Measurements from ENCODE around the gene WDR47.

Gene WDR47

GRCh38 chr1:109041621-109042468 is at the start of gene WDR47:
WDR47 (minus strand) TSS chr1:109042102; CDS start chr1:109023512, 18,590 bp downstream.
- peak; percentile 97 for DNase-seq (ENCODE audit: low spot score)

GRCh38 chr1:109091078-109091838 is 49.4 kb upstream of the WDR47 start:
- DNase-seq (ENCODE audit: low spot score): no peak

GRCh38 chr1:109090196-109091077 is 48.5 kb upstream of the WDR47 start, which contains the start of gene TMEM167B:
TMEM167B (plus strand) TSS chr1:109090764; CDS start chr1:109090873, 109 bp downstream.
- DNase-seq (ENCODE audit: low spot score): peak; percentile 91

- DNase-seq (ENCODE audit: low spot score): peak; percentile 50
Measured at GRCh38 chr1:109089242-109090015, 47.5 kb upstream of the WDR47 start.

GRCh38 chr1:109084563-109085517 is 42.9 kb upstream of the WDR47 start:
- DNase-seq (ENCODE audit: low spot score): no peak

GRCh38 chr1:109083923-109084322 is 42.0 kb upstream of the WDR47 start:
- no peak for DNase-seq (ENCODE audit: low spot score)

- no peak for DNase-seq (ENCODE audit: low spot score)
Measured at GRCh38 chr1:109083501-109083900, 41.6 kb upstream of the WDR47 start.

- DNase-seq (ENCODE audit: low spot score): no peak
Measured at GRCh38 chr1:109080441-109081082, 38.7 kb upstream of the WDR47 start.

- DNase-seq (ENCODE audit: low spot score): no peak
Measured at GRCh38 chr1:109079240-109079622, 37.3 kb upstream of the WDR47 start.

- DNase-seq (ENCODE audit: low spot score): no peak
Measured at GRCh38 chr1:109078317-109078716, 36.4 kb upstream of the WDR47 start.

- peak; percentile 92 for DNase-seq (ENCODE audit: low spot score)
Measured at GRCh38 chr1:109075531-109076490, 33.9 kb upstream of the WDR47 start, which contains the start of gene TAF13. TAF13 (minus strand) TSS chr1:109076003; CDS start chr1:109075947, 56 bp downstream.

GRCh38 chr1:109069294-109069693 is 27.4 kb upstream of the WDR47 start:
- no peak for DNase-seq (ENCODE audit: low spot score)

- no peak for DNase-seq (ENCODE audit: low spot score)
Measured at GRCh38 chr1:109067883-109068282, 26.0 kb upstream of the WDR47 start.

GRCh38 chr1:109065137-109065536 is 23.2 kb upstream of the WDR47 start:
- no peak for DNase-seq (ENCODE audit: low spot score)

- no peak for DNase-seq (ENCODE audit: low spot score)
Measured at GRCh38 chr1:109061183-109061582, 19.3 kb upstream of the WDR47 start.

- DNase-seq (ENCODE audit: low spot score): no peak
Measured at GRCh38 chr1:109060707-109061106, 18.8 kb upstream of the WDR47 start.

GRCh38 chr1:109059026-109059425 is 17.1 kb upstream of the WDR47 start:
- no peak for DNase-seq (ENCODE audit: low spot score)

- DNase-seq (ENCODE audit: low spot score): no peak
Measured at GRCh38 chr1:109056064-109056463, 14.2 kb upstream of the WDR47 start.
